Measurements from ENCODE around the gene MAOA.

GRCh38 chrX:43612400-43612799 is 43.7 kb upstream of the MAOA start:
- no peak for TF ChIP-seq POLR2A (IDR thresholded peaks at IDR 0.05; ENCODE audit: low read depth, low read length)
- no peak for TF ChIP-seq CTCF (IDR thresholded peaks at IDR 0.05; ENCODE audit: extremely low read depth in 1 of 2, insufficient read depth in 1 of 2, low read depth in 1 of 2, low read length in 2 of 2)
- no peak for TF ChIP-seq EZH2 (IDR thresholded peaks at IDR 0.05; ENCODE audit: borderline replicate concordance, low read depth, low read length, severe bottlenecking)
